Neuronal stem cell (in vitro differentiated cells): Measurements from ENCODE around the gene C7orf57.

Experiments used
- DNase-seq: peaks from one replicate; pipeline ENCODE4 v3.0.0-alpha.2; 2013; ENCODE audit warnings: low spot score
- H2AFZ ChIP-seq: one replicate; pipeline ENCODE4 v1.6.1; 2013; ENCODE audit warnings: mild to moderate bottlenecking, low read length, inconsistent platforms
- H2AK5ac ChIP-seq: 2 replicates; pipeline ENCODE4 v1.6.1; 2013; ENCODE audit warnings: low read depth, mild to moderate bottlenecking, inconsistent platforms, low read length, moderate library complexity, mixed read lengths
- H2BK120ac ChIP-seq: 2 replicates; pipeline ENCODE4 v1.6.1; 2013; ENCODE audit warnings: low read depth, mild to moderate bottlenecking, inconsistent platforms, low read length, moderate library complexity, mixed read lengths
- H2BK12ac ChIP-seq: one replicate; pipeline ENCODE4 v1.6.1; 2013; ENCODE audit warnings: low read length, inconsistent platforms
- H2BK15ac ChIP-seq: 2 replicates; pipeline ENCODE4 v1.6.1; 2013; ENCODE audit warnings: mild to moderate bottlenecking, low read length, inconsistent platforms, mixed read lengths
- H2BK5ac ChIP-seq: one replicate; pipeline ENCODE4 v1.6.1; 2013; ENCODE audit warnings: inconsistent platforms, mild to moderate bottlenecking, low read length, moderate library complexity
- H3K14ac ChIP-seq: one replicate; pipeline ENCODE4 v1.6.1; 2013; ENCODE audit warnings: low read length, inconsistent platforms
- H3K18ac ChIP-seq: 2 replicates; pipeline ENCODE4 v1.6.1; 2013; ENCODE audit warnings: low read length, inconsistent platforms
- H3K23ac ChIP-seq: 2 replicates; pipeline ENCODE4 v1.6.1; 2013; ENCODE audit warnings: low read depth, mild to moderate bottlenecking, mixed read lengths, low read length, inconsistent platforms; ENCODE audit not compliant: poor library complexity
- H3K27ac ChIP-seq: replicated peaks from 3 replicates; pipeline ENCODE4 v1.5.1; 2013; ENCODE audit warnings: low read length, inconsistent platforms
- H3K27me3 ChIP-seq, 3 experiments: 2 replicates each; pipeline ENCODE4 v1.6.1; 2013; ENCODE audit warnings: low read length in 3 of 3, mild to moderate bottlenecking in 2 of 3, inconsistent platforms in 1 of 3, low read depth in 1 of 3, mixed read lengths in 1 of 3, moderate library complexity in 1 of 3; ENCODE audit not compliant: control insufficient read depth in 3 of 3, insufficient read depth in 3 of 3
- H3K36me3 ChIP-seq, 2 donors: replicated peaks in 1 of 2; 2 replicates each; pipeline ENCODE4 v1.6.1; 2013; ENCODE audit warnings: low read length in 2 of 2; ENCODE audit not compliant: control insufficient read depth in 2 of 2, insufficient read depth in 2 of 2
- H3K4ac ChIP-seq: 2 replicates; pipeline ENCODE4 v1.6.1; 2013; ENCODE audit warnings: inconsistent platforms, mild to moderate bottlenecking, low read length, moderate library complexity
- H3K4me1 ChIP-seq, 2 donors: 1 replicate in 1 of 2; 2 replicates in 1 of 2; pipeline ENCODE4 v1.6.1; 2013; ENCODE audit warnings: low read length in 2 of 2, low read depth in 1 of 2; ENCODE audit not compliant: control insufficient read depth in 2 of 2, insufficient read depth in 1 of 2
- H3K4me2 ChIP-seq: one replicate; pipeline ENCODE4 v1.6.1; 2013; ENCODE audit warnings: mild to moderate bottlenecking, low read length, inconsistent platforms; ENCODE audit not compliant: insufficient read depth, poor library complexity, severe bottlenecking
- H3K4me3 ChIP-seq, 2 donors: 2 replicates each; pipeline ENCODE4 v1.5.1; 2013; ENCODE audit warnings: low read length in 2 of 2, mild to moderate bottlenecking in 2 of 2, inconsistent platforms in 1 of 2, moderate library complexity in 1 of 2
- H3K79me1 ChIP-seq: one replicate; pipeline ENCODE4 v1.6.1; 2013; ENCODE audit warnings: low read depth, mild to moderate bottlenecking, inconsistent platforms, low read length, moderate library complexity
- H3K9ac ChIP-seq: one replicate; pipeline ENCODE4 v1.6.1; 2013; ENCODE audit warnings: mild to moderate bottlenecking, low read depth, low read length, inconsistent platforms; ENCODE audit not compliant: poor library complexity
- H3K9me3 ChIP-seq, 2 donors: replicated peaks in 1 of 2; 2 replicates each; pipeline versions ENCODE3 to v1.6.1; 2013; ENCODE audit warnings: low read length in 2 of 2, mild to moderate bottlenecking in 2 of 2, inconsistent platforms in 1 of 2, low read depth in 1 of 2, mixed read lengths in 1 of 2, moderate library complexity in 1 of 2; ENCODE audit not compliant: control insufficient read depth in 2 of 2, insufficient read depth in 1 of 2
- H4K8ac ChIP-seq: one replicate; pipeline ENCODE4 v1.6.1; 2013; ENCODE audit warnings: low read depth, mild to moderate bottlenecking, inconsistent platforms, low read length, moderate library complexity
- H4K91ac ChIP-seq: one replicate; pipeline ENCODE4 v1.6.1; 2013; ENCODE audit warnings: low read length, low read depth, mild to moderate bottlenecking, inconsistent platforms; ENCODE audit not compliant: poor library complexity
- WGBS, 2 donors: extraction: QIAGEN DNeasy Blood & Tissue Kit; methylation state at CpG; one replicate each; pipeline ENCODE4 v1.1.7; 2013; ENCODE audit warnings: missing lambda C conversion rate in 2 of 2, mixed read lengths in 1 of 2; ENCODE audit not compliant: insufficient read length in 2 of 2, insufficient replicate concordance in 1 of 2; ENCODE audit errors: extremely low coverage in 2 of 2; 5-methylcytosine and 5-hydroxymethylcytosine counted together

The C7orf57 gene

GRCh38 chr7:48042636-48043035 is 7.3 kb downstream of the C7orf57 start:
- H3K27me3 ChIP-seq, result peaks cover 0 to 16% (median 0%) of the 10 kb centered on the region in 3 experiments
- no peak overlapping the region for H2BK120ac ChIP-seq
- no peaks in the 10 kb centered on the region for H3K36me3 ChIP-seq
- no CpG with 5 or more reads among the region's 3 CpGs for WGBS, 2 donors
- H4K8ac ChIP-seq, result no peak overlapping the region
- no peak overlapping the region for H3K14ac ChIP-seq
- DNase-seq, result no peak
- peak overlapping the region; percentile 0 for H2AFZ ChIP-seq
- no peaks in the 10 kb centered on the region for H3K79me1 ChIP-seq
- peak overlapping the region; percentile 7 for H3K18ac ChIP-seq
- no peak overlapping the region for H2AK5ac ChIP-seq
- H3K9ac ChIP-seq, result no peak overlapping the region
- H2BK12ac ChIP-seq, result no peak overlapping the region
- no peak overlapping the region for H2BK15ac ChIP-seq
- no peak overlapping the region for H3K4me2 ChIP-seq
- H2BK5ac ChIP-seq, result no peak overlapping the region
- H3K4me1 ChIP-seq, result peaks cover 0 to 8% of the 10 kb centered on the region in 2 donors
- no peak overlapping the region for H3K27ac ChIP-seq
- H3K4me3 ChIP-seq, result no peak overlapping the region
- H4K91ac ChIP-seq, result no peak overlapping the region
- H3K23ac ChIP-seq, result no peak overlapping the region
- H3K4ac ChIP-seq, result no peak overlapping the region
- H3K9me3 ChIP-seq, result no peaks in the 10 kb centered on the region

- no peak overlapping the region for H2BK12ac ChIP-seq
- H3K18ac ChIP-seq, result no peak overlapping the region
- no peak for DNase-seq
- H4K8ac ChIP-seq, result no peak overlapping the region
- no peak overlapping the region for H2BK5ac ChIP-seq
- H3K9ac ChIP-seq, result no peak overlapping the region
- H2AK5ac ChIP-seq, result no peak overlapping the region
- H3K23ac ChIP-seq, result no peak overlapping the region
- no peak overlapping the region for H3K27ac ChIP-seq
- no peak overlapping the region for H3K4me2 ChIP-seq
- H2BK120ac ChIP-seq, result no peak overlapping the region
- no peak overlapping the region for H2BK15ac ChIP-seq
- H3K9me3 ChIP-seq, result no peaks in the 10 kb centered on the region
- H3K14ac ChIP-seq, result no peak overlapping the region
- H3K36me3 ChIP-seq, result no peaks in the 10 kb centered on the region
- H3K79me1 ChIP-seq, result no peaks in the 10 kb centered on the region
- no peak overlapping the region for H3K4ac ChIP-seq
- H4K91ac ChIP-seq, result no peak overlapping the region
- H2AFZ ChIP-seq, result peak overlapping the region; percentile 22
- no peak overlapping the region for H3K4me3 ChIP-seq
- peaks cover 0 to 6% (median 0%) of the 10 kb centered on the region in 3 experiments for H3K27me3 ChIP-seq
- no CpG with 5 or more reads among the region's 9 CpGs for WGBS, 2 donors
- peaks cover 0 to 8% of the 10 kb centered on the region in 2 donors for H3K4me1 ChIP-seq
Measured at GRCh38 chr7:48045195-48045765, 9.9 kb downstream of the C7orf57 start.

- no peak overlapping the region for H3K14ac ChIP-seq
- no peak overlapping the region for H3K23ac ChIP-seq
- no peak overlapping the region for H4K8ac ChIP-seq
- H3K4me3 ChIP-seq, result no peak overlapping the region
- H2AFZ ChIP-seq, result peak overlapping the region; percentile 47
- no peak overlapping the region for H3K4ac ChIP-seq
- no peak overlapping the region for H2AK5ac ChIP-seq
- H3K4me1 ChIP-seq, result peaks cover 0 to 5% of the 10 kb centered on the region in 2 donors
- H2BK5ac ChIP-seq, result no peak overlapping the region
- no peak overlapping the region for H3K4me2 ChIP-seq
- WGBS, 2 donors, result no CpG with 5 or more reads among the region's 14 CpGs
- no peaks in the 10 kb centered on the region for H3K9me3 ChIP-seq
- no peak overlapping the region for H2BK120ac ChIP-seq
- no peak overlapping the region for H2BK12ac ChIP-seq
- H3K79me1 ChIP-seq, result no peaks in the 10 kb centered on the region
- peaks cover 0 to 6% (median 0%) of the 10 kb centered on the region in 3 experiments for H3K27me3 ChIP-seq
- no peak overlapping the region for H4K91ac ChIP-seq
- H3K18ac ChIP-seq, result no peak overlapping the region
- H2BK15ac ChIP-seq, result no peak overlapping the region
- no peak overlapping the region for H3K9ac ChIP-seq
- DNase-seq, result no peak
- no peak overlapping the region for H3K27ac ChIP-seq
- H3K36me3 ChIP-seq, result no peaks in the 10 kb centered on the region
Measured at GRCh38 chr7:48046458-48046857, 11.1 kb downstream of the C7orf57 start.

- Histone ChIP-seq H2BK120ac (no peak overlapping the region), H3K9ac (no peak overlapping the region), H3K36me3 (no peaks in the 10 kb centered on the region), H2BK12ac (no peak overlapping the region), H3K18ac (no peak overlapping the region), H3K23ac (no peak overlapping the region), H2BK15ac (no peak overlapping the region), H3K79me1 (no peaks in the 10 kb centered on the region), H4K91ac (no peak overlapping the region), H3K4me3 (no peak overlapping the region), H3K4me2 (no peak overlapping the region), H4K8ac (no peak overlapping the region), H3K14ac (no peak overlapping the region), H3K4ac (no peak overlapping the region), H3K27me3 (peaks cover 0 to 6% (median 0%) of the 10 kb centered on the region in 3 experiments), H2AFZ (no peak overlapping the region), H3K9me3 (no peaks in the 10 kb centered on the region), H2BK5ac (no peak overlapping the region), H3K4me1 (no peaks in the 10 kb centered on the region), H3K27ac (no peak overlapping the region), H2AK5ac (no peak overlapping the region)
- whole genome bisulfite sequencing, 2 donors, result no CpG with 5 or more reads among the region's 8 CpGs
- no peak for DNase-seq
Measured at GRCh38 chr7:48048113-48048512, 12.8 kb downstream of the C7orf57 start.
